ENCODE measurements around the gene PPP1R3F.

Gene PPP1R3F

DNA sequence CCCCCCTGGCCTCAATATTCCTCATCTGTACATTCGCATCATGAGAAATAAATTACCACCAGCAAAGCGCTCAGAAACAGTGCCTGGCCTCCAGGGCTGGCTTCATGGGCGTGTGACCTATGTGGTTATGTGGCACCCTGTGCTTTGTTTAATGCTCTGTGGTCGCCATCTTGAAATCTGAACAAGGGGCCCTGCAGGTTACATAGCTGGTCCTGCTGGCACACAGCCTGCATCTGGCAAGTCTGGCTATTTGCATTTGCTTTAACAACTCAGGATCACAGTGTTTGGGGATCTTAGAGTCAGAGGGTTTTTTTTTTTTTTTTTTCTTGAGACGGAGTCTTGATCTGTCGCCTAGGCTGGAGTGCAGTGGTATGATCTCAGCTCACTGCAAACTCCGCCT, 15.0 kb upstream of the PPP1R3F start:
- TF ChIP-seq, protein P1, sequence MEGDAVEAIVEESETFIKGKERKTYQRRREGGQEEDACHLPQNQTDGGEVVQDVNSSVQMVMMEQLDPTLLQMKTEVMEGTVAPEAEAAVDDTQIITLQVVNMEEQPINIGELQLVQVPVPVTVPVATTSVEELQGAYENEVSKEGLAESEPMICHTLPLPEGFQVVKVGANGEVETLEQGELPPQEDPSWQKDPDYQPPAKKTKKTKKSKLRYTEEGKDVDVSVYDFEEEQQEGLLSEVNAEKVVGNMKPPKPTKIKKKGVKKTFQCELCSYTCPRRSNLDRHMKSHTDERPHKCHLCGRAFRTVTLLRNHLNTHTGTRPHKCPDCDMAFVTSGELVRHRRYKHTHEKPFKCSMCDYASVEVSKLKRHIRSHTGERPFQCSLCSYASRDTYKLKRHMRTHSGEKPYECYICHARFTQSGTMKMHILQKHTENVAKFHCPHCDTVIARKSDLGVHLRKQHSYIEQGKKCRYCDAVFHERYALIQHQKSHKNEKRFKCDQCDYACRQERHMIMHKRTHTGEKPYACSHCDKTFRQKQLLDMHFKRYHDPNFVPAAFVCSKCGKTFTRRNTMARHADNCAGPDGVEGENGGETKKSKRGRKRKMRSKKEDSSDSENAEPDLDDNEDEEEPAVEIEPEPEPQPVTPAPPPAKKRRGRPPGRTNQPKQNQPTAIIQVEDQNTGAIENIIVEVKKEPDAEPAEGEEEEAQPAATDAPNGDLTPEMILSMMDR (IDR thresholded peaks at IDR 0.05; ENCODE audit: extremely low read depth, insufficient read depth, missing control alignments): no peak
- in situ Hi-C loops (cut with MboI; ENCODE audit: low pct_unique_long_range_greater_than_20kb, low sequenced_read_pairs, unreplicated experiment): no loop called here
- no peak for DNase-seq (ENCODE audit: low spot score)

DNA sequence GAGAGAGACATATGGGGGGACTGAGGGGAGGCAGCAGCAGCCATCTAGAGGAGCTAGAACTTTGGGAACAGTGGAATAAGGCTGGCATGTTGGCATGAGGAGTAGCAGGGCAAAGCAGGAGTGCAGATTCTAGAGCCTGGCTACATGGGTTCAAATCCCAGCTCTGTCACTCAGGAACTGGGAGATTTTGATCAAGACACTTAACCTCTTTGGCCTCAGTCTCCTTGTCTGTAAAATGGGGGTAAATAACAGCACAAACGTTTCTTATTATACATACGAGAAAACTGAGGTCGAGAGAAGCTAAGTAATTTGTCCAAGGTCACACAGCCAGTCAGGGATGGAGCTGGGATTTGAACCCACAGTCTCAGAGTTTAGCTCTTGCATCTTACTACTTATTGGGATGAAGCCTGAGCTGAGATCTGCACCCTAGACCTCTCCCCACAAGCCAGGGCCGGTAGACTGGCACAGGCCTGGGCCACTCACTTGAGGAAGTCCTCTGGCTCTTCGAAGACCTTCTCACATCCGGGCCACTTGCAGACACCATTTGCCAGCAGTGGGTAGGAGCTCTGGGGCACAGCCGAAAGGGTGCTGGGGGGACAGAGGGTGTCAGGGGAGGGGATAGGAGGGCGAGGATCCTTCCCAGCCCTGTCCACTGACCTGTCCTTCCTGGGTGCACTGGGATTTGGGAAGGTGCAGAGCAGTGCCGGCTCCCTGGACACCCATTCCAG, 13.2 kb upstream of the PPP1R3F start:
- TF ChIP-seq, protein P1 (IDR thresholded peaks at IDR 0.05; ENCODE audit: extremely low read depth, insufficient read depth, missing control alignments): no peak
- in situ Hi-C loops (cut with MboI; ENCODE audit: low pct_unique_long_range_greater_than_20kb, low sequenced_read_pairs, unreplicated experiment): no loop called here
- no peak for DNase-seq (ENCODE audit: low spot score)

DNA sequence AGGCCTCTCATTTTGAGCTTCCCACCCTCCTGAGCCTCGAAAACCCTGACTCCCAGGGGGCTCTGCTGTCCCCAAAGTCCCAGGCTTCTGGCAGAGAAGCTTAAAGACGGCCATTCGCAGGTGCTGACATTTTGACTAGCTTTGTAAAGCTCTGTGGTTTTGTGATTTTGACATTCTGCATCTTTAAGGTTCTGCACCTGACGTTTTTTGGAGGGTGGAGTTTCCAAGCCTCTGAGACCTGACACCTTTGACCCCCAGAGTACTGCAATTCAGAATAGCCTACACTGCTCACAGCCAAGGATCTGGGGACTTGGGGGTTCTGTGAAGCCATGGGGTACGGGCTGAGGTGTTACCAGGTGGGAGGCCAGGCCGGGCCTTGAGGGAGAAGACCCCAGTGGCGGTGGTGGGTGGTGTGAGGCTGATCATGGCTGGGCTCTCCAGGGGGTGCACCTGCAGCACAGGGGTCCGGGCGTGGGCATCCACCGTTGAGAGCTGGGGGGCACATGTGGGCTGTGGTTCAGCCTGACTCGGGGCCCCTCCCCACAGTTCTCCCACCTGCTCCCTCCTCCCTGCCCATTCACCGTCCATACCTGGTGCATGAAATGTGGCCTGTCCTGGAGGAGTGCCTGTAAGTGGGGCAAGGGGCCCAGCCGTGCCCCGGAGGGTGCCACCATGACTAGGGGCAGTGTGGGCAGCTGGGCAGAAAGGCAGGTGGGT, 12.4 kb upstream of the PPP1R3F start:
- DNase-seq (ENCODE audit: low spot score): no peak
- in situ Hi-C loops (cut with MboI; ENCODE audit: low pct_unique_long_range_greater_than_20kb, low sequenced_read_pairs, unreplicated experiment): no loop called here
- TF ChIP-seq, protein P1 (IDR thresholded peaks at IDR 0.05; ENCODE audit: extremely low read depth, insufficient read depth, missing control alignments): no peak

DNA sequence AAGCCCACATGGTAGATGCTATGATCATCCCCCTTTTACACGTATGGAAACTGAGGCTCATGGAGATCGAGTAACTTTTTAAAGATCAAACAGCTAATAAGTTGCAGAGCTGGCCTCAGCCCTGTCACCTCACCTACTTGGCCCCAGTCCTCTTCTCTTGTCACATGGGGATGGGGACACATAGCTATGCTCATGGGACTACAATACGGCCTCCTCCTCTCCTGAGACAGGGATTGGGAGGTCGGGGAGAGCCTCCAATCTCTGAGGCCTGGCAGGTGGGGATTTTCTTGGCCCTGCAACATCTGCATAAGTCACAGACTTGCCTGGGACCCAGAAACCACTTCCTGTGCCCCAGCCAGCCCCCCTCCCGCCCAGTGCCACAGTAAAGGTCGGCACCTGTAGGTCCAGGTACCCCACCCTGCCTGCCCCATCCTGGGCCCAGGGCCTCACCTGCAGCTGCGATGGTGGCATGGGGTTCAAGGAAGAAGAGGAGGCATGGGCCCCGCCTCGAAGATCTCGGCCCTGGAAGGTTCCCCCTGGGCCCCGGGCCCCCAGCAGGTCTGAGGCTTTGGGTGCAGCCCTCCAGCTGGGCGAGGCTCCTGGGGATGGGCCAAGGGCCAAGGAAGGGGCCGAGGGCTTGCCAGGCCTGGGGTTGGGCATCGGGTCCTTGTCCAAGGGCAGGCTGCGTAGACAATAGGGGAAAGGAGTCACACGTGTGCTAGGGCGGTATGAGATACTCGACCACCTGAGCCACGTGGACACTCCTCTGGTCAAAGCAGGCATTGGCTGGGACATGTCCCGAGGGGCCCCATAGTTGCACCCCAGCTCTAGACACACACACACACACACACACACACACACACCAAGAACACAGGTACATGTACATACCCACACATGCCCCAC, 11.5 kb upstream of the PPP1R3F start:
- in situ Hi-C loops (cut with MboI; ENCODE audit: low pct_unique_long_range_greater_than_20kb, low sequenced_read_pairs, unreplicated experiment): no loop called here

DNA sequence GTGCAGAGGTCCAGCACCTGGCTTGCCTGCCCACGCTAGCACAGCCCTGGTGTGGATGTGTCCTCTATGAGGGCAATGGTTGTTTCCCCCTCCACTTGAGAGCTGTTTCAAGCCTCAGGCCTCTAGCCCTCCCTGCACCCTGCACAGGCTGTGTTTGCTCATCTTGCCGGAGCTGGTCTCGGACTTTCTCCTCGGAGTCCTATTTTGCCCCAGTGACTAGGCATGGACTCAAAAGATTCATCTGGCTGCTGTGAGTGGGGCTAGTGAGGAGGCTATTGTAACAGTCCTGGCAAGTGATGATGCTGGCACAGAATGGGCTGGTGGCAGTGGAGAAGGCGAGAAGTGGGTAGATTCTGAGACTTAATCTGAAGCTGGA, 10.9 kb upstream of the PPP1R3F start:
- TF ChIP-seq, protein P1 (IDR thresholded peaks at IDR 0.05; ENCODE audit: extremely low read depth, insufficient read depth, missing control alignments): no peak

More for the DNA sequence above, 11.5 kb upstream of the PPP1R3F start:
- TF ChIP-seq, protein P1 (IDR thresholded peaks at IDR 0.05; ENCODE audit: extremely low read depth, insufficient read depth, missing control alignments): no peak
- no peak for DNase-seq (ENCODE audit: low spot score)

DNA sequence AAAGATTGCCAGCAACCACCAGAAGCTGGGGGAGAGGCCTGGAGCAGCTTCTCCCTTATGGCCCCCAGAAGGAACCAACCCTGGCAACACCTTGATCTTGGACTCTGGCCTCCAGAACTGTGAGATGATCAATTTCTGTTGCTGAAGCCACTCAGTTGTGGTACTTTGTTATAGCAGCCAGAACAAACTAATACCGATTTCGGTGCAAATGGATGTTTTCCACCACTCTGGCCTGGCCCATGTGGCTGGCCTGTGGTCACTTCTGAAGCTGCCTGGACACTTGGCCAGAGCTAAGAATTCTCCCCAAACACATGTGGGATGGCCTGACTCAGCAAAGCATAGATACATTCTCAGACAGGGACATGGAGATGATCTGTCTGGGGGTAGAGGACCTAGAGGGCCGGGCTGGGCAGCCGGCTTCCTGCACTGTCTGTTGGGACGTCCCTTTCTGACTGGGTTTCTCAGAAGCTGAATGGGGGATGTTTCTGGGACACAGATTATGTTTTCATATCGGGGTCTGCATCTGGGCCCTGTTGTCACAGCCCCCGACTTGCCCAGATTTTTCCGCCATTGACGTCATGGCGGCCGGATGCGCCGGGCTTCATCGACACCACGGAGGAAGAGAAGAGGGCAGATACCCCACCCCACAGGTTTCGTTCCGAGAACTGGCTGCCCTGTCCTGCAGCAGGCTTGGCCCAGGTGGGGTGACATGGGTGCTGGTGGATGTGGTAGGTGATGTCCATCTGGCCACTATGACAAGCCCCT, 9.2 kb upstream of the PPP1R3F start:
- in situ Hi-C loops (cut with MboI; ENCODE audit: low pct_unique_long_range_greater_than_20kb, low sequenced_read_pairs, unreplicated experiment): no loop called here
- DNase-seq (ENCODE audit: low spot score): no peak
- TF ChIP-seq, protein P1 (IDR thresholded peaks at IDR 0.05; ENCODE audit: extremely low read depth, insufficient read depth, missing control alignments): no peak

More for the DNA sequence above, 10.9 kb upstream of the PPP1R3F start:
- DNase-seq (ENCODE audit: low spot score): no peak
- in situ Hi-C loops (cut with MboI; ENCODE audit: low pct_unique_long_range_greater_than_20kb, low sequenced_read_pairs, unreplicated experiment): no loop called here
